NOMO-1 (cell line): ENCODE results near the gene ACP4.
"Not testable (repeated sequence)": the region's sequence is repeated elsewhere in the genome, so short reads cannot be mapped to it uniquely, and the experiment has no call there.

Source experiments
- DNase-seq, 2 experiments: peaks; one replicate each; lab custom pipeline; 2025; ENCODE audit not compliant: unreplicated experiment in 2 of 2; lab: John Stamatoyannopoulos, UW

ACP4 gene

DNA sequence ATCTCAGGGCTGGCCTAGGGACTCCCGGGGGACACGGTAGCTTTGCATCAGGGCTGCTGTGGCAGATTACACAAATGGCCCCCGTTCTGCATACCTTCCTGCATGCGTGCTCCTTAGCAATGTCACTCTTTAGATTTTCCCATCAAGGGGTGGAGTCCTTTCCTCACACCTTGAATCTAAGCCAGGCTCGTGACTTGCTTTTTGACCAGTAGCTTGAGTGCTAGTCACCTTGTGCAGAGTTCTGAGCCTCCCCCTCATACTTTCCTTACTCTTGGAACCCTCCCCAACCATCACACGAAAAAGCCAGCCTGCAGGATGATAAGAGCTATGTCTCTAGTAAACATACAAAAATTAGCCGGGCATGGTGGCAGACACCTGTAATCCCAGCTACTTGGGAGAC lies 16.8 kb upstream of the ACP4 start:
- DNase-seq, result not testable (repeated sequence)

DNA sequence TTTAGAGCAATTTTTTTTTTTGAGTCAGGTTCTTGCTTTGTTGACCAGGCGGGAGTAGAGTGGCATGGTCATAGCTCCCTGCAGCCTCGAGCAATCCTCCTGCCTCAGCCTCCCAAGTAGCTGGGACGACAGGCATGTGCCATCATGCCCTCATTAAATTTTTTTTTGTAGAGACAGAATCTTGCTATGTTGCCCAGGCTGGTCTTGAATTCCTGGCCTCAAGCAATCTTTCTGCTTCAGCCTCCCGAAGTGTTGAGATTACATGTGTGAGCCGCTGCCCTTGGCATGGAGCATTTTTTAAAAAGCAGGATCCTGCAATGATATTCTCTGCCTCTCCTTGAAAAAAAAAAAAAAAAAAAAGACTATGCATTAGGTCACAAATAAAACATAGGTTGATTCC lies 14.1 kb upstream of the ACP4 start:
- no peak for DNase-seq

DNA sequence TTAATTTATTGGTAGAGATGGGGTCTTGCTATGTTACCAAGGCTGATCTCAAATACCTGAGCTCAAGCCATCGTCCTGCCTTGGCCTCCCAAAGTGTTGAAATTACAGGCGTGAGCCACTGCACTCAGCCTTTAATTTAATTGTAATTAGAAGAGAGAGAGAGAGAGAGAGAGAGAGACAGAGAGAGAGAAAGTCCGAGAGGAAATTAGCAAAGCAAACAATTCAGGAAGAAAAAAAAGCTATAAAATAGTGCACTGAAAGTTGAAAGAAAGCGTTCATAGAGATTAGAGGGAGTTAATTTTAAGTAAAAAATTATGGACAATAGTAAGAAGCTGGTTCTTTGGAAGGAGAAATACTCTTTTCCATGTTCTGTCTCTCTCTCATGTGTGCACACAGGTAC lies 13.0 kb upstream of the ACP4 start:
- DNase-seq, result no peak

DNA sequence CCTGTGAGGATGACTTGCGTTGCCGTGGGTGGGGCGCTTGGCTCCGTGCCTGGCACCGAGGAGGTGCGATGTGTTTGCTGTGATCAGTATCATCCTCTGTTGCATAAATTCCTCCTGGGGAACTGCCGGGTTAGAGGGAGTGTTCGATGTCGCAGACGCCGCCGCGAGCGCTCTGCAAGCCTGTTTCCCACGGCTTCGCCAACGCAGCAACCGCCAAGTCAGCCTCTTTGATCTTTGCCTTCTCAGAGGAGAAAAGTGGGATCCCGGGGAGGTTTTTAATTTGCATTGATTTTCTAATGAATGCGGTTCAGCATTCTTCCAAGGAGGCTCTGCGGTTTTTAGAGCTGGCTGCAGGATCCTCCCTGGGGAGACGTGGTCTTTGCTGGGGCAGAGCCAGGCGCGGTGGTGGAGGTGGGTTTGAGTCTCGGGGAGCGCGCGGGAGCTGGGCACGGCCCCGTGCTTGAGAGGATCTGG lies 12.3 kb upstream of the ACP4 start:
- DNase-seq, result peak; percentile 75 to 80

DNA sequence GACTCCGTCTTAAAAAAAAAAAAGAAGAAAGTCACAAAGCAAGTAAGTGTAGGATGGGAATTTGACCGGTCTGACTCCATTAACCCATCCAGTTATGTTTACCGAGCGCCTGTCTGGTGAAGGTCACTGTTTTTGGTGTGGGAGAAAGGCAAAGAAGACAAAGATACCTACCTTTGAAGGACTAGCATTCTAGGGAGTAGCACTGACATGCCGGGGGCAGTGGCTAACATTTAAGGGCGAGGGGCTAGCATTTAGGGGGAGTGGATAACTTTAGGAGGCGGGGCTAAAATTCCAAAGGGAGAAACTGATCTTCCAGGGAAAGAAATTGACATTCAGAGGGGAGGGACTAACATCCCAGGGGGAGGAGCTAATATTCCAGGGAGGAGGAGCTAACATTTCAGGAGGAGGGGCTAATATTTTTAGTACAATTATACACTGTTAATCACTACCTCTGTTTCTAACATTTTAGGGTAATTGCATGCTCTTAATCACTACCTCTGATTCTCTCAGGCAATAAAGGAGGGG lies 11.2 kb upstream of the ACP4 start:
- DNase-seq, result no peak

DNA sequence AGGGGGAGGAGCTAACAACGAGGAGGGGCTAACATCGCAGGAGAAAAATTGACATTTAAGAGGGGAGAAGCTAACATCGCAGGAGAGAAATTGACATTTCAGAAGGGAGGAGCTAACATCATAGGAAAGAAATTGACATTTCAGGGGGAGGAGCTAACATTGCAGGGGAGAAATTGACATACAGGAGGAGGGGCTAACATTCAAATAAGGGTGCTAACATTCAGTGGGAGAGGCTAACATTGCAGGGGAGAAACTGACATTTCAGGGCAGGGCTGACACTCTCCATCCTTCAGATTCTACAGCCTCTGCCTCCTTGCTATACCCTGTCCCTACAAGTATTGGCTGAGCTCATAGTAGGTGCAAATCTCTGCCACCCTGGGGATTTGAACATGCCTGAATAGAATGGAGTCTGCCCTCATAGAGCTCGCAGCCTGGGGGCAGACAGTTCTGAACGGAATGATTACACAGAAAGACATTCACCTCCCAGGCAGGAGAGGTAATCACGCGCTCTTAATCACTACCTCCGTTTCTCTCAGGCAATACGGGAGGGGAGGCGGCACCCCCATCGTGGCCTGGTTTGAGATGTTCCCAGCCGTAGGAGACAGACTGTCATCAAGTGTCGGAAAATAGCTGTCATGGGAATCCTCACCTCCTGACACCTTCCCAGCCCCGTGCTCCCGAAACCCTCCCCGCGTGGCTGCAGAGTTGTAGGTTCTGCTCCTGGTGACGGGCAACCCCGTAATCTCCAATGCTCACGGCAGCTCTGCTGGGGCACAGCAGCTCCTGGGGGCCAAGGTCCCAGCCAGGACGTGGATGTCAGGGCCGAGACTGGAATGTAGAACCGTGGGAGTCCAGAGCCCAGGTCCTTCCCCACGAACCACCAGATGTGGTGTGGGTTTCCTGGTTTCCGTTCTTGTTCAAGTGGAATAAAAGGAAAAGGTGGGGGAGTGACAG lies 10.4 kb upstream of the ACP4 start:
- DNase-seq, result no peak

DNA sequence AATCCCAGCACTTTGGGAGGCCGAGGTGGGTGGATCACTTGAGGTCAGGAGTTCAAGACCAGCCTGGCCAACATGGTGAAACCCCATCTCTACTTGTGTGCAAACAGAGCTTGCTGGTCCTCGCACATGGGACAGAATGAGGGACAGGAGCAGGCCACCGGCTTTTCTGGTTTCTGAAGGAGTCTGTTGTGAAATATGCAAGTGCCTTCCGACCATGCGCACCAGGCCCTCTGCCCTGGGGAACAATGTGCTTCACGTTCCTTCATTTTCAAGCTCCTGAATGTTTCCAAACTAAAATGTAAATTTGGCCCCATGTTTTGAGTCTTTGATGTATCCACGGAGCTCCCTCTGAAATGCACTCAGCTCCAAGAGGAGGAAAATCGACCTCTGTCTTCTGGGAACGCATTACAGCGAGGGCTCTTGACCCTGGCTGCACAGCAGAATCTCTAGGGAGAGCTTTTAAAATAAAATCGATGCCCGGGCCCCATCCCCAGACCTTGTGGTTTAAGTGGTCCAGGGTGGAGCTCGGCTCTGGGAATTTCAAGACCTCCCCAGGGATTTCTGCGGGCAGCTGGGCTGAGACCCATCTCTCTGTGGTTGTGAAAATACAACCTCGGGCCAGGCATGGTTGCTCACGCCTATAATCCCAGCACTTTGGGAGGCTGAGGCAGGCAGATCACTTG lies 9.3 kb upstream of the ACP4 start:
- no peak for DNase-seq

DNA sequence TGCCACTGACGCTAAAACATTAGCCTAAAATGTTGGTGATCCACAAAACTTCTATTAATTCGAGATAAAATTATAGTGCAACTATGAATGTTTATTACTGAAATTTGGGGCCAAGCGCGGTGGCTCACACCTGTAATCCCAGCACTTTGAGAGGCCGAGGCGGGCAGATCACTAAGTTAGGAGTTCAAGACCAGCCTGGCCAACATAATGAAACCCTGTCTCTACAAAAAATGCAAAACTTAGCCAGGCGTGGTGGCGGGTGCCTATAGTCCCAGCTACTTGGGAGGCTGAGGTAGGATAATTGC lies 6.4 kb upstream of the ACP4 start:
- not testable (repeated sequence) for DNase-seq

DNA sequence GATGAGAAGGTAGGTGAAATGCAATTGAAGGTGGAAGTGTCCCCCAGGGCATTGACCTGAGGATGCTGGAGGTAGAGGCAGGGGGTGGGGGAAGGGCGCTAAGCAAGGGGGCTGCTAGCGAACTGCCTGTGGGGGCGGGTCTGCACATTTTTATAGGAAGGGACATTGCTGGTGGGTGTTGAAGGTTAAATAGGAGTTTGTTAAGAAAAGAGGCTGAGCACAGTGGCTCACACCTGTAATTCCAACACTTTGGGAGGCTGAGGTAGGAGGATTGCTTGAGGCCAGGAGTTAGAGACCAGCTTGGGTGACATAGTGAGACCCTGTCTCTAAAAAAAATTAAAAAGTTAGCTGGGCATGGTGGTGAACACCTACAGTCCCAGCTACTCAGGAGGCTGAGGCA lies 5.5 kb upstream of the ACP4 start:
- no peak for DNase-seq

DNA sequence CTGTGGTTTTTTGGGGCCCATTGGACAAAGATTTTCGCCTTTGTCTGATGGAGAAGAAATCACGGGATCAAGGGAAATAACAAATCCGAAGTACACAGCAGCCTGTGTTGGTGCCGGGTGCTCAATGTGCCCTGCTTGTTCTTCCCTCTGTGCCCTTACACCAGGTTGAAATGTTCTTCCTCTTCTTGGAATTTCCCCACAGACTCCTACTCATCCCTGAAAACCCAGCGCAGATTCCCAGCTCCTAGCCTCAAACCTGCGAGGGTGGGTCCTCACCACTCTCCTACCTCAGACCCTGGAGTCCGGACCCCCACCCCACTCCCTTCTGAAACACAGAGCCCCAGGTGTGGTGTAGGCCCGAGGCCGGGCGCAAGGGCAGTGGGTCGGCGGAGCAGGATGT lies 4.9 kb upstream of the ACP4 start:
- DNase-seq, result no peak

DNA sequence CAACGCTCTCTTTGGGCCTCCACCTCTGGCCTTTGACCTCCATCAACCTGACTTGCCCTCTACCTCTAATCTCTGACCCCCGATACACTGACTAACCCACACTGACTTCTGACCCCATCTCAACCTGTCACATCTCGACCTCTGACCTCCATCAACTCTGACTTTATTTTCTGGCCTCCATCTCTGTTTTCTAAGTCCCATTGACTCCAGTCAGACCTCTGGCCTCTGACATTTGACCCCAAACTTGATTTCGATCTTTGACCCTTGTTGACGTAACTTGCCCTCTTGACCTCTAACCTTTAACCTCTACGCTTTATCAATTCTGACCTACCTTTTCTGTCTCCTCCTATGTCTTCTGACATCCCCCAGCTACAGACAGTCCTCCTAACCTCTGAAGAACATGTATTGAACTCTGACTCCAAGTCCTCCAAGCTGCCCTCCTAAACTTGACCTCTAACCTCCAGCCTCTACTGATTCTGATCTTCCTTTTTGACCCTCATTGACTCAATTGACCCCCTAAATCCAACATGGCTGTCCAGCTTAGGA lies 780 bp downstream of the ACP4 start:
- no peak for DNase-seq

DNA sequence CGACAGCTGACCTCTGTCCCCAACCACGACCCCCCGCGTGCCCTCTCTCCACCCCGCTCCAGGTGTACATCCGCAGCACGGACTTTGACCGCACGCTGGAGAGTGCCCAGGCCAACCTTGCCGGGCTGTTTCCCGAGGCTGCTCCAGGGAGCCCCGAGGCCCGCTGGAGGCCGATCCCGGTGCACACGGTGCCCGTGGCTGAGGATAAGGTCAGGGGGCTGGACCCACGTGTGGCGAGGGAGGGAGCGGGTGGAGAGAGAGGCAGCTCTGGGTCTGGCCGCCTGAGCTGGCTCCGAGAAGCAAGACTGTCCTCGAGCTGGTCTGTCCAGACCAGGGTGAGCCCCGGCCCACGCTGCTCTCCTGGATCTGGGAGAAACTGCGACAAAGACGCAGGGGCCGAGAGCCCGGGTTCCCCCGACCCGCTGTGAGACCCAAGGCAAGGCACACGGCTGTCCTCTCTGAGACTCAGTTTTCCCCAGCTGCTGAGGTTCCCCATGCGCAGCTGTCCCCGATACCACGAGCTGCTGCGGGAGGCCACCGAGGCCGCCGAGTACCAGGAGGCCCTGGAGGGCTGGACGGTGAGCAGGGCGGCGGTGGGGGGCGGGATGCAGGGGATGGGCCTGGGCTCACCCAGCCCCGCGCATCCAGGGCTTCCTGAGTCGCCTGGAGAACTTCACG lies 1.5 kb downstream of the ACP4 start:
- no peak for DNase-seq

DNA sequence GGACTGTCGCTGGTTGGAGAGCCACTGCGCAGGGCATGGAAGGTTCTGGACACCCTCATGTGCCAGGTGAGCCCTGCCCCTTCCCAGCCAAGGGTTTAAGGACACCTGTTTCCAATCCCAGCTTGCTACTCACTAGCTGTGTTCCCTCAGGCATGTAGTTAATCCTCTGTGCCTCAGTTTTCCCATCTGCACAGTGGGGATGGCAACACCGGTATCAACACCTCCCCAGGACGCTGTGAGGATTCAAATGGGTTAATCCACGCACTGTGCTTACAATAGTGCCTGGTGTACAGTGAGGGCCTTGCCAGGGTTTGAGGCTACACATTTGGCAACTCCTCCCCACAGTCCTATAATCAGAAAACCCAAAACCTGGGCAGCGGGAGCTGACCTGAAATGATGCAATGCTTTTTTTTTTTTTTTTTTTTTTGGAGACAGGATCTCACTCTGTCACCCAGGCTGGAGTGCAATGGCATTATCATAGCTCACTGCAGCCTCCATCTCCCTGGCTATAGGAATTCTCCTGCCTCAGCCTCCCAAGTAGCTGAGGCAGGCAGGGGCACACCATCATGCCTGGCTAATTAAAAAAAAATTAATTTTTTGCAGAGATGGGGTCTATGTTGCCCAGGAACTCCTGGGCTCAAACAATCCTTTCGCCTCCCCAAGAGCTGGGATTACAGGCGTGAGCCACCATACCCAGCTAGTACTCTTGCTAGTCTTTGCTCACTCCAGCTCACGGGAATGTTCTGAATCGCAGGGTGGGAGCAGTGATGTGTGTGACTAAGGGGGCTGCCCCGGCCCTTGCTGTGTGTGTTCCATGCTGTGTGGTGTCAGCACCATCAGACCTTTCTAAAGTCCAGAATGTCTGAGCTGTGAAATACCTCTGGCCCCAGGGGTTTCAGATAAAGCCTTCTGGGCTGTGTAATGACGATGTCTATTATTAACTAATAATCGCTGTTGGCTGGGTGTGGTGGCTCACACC lies 2.3 kb downstream of the ACP4 start:
- DNase-seq, result no peak

DNA sequence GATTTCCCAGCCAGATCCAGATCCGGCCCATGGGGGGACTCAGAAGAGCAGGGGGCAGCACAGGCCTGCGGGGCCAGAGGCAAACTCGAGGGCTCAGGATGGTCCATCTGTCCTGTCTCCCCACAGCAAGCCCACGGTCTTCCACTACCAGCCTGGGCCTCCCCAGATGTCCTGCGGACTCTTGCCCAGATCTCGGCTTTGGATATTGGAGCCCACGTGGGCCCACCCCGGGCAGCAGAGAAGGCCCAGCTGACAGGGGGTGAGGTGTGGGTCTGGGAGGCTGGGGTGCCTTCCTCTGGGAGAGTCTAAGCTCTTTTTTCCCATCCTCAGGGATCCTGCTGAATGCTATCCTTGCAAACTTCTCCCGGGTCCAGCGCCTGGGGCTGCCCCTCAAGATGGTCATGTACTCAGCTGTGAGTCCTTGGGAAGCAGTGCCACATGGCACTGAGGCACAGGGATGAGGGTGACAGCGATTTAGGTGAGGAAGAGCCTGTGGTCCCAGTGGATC lies 3.4 kb downstream of the ACP4 start:
- DNase-seq, result no peak

DNA sequence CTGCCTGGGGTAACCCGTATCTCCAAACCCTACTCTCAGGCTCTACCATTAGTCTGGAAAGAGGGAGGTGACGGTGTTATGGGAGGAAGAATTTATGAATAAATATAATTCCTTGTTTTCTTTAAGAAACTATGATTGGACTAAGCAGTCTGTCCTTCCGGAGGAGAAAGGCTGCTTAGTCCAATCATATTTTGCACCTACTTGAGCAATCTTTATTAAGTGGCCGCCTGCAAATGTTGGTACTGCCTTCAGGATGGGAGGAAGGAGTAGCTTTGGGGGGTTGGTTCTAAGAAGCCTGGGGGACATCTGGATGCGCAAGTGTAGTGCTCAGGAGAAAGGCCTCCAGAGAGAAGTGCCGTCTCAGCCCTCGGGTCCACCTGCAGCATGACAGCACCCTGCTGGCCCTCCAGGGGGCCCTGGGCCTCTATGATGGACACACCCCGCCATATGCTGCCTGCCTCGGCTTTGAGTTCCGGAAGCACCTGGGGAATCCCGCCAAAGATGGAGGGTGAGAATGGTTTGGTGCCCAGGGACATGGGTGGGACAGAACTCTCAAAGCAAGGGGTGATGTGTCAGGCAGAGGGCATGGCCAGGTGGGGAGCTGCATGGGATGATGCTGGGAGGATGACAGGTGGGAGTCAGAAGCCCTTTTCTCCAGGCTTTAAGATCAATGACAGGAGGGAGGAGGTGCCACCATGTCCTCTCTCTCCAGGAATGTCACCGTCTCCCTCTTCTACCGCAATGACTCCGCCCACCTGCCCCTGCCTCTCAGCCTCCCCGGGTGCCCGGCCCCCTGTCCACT lies 4.1 kb downstream of the ACP4 start:
- peak in 1 of 2 experiments; percentile 24 for DNase-seq

DNA sequence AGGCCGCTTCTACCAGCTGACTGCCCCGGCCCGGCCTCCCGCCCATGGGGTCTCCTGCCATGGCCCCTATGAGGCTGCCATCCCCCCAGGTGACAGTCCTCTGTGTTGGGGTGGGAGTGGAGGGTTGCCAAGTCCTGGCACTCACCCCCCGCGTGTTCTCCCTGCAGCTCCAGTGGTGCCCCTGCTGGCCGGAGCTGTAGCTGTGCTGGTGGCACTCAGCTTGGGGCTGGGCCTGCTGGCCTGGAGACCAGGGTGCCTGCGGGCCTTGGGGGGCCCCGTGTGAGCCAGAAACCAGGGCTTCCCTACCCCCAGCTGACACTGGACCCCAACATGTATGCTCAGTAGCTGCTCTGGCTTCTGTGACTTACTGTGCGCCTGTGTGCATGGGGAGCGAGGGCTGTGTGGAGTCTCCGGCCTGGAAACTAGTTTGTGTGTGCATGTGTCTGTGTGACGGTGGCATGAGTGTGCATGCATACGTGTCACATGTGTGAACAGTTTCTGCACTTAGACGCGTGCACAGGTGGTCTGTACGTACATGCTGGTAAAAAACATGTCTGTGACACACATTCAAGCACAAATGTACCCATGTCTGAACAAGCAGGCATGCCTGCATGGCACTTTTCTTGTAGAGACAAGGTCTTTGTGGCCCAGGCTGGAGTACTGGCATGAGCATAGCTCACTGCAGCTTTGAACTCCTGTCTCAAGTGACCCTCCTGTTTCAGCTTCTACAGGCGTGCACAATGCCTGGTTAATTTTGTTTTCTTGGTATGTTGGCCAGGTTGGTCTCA lies 4.9 kb downstream of the ACP4 start:
- DNase-seq, result no peak

DNA sequence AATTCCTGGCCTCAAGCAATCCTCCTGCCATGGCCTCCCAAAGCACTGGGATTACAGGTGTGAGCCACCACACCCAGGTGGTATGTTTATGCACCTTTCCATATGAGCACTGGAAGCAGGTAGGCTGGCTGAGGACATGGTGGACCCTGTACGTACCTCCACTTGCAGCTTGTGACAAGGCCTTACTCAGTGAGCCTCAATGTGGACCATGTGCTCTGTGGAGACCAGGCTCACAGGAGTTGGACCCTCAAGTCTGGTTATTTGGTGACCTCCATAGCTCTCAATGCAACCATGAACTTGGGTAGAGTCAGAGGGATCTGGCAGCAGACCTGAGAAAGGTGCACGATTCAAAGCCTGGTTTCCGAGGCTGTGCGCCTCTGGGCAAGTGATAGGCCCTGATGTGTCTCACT lies 5.5 kb downstream of the ACP4 start:
- no peak for DNase-seq

DNA sequence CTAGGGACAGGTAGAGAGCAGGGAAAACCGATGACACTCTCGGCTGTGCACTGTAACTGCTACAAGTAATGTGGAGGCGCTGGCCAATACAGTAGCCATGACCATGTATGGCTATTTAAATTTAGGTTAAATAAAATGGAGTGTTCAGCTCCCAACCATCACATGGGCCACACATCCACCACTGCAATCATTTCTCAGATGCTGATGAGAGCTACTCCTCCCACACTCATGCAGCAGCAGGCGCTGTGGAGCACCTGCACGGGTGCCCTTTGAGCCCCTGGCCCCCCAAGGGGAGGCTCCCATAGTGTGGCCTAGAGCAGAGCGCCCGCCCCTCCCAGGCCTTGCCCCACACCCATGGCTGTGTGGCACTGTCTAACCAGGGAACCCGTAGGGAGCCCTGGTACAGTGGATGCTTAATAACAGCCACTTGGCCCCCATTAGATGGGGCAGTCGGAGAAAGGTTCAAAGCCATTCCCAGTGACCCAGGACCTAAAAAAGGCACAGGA lies 6.0 kb downstream of the ACP4 start:
- DNase-seq, result no peak
